RWPE1 (cell line): ENCODE results near the gene SHISA6.

Experiments used
- CTCF ChIA-PET: fragments of 350-600 bp; sonication (Branson Sonifier 250); formaldehyde crosslinking; extraction: SDS; loops from one replicate; lab custom pipeline; 2021; lab: Yijun Ruan, JAX
- POLR2A ChIA-PET: fragments of 400-600 bp; formaldehyde crosslinking; extraction: SDS; loops from one replicate; lab custom pipeline; 2020; ENCODE audit warnings: antibody characterized with exemption; ENCODE audit not compliant: low non-redundant PET; lab: Yijun Ruan, JAX
- DNase-seq: peaks from one replicate; pipeline ENCODE4 v3.0.0; 2012; ENCODE audit warnings: low spot score
- H3K27ac ChIP-seq: fragments of 450-650 bp; 2 replicates; pipeline ENCODE4 v1.5.1; 2017
- TF ChIP-seq, protein P1 (sequence below): fragments of 450-650 bp; conservative IDR thresholded peaks from 2 replicates; pipeline ENCODE4 v1.5.1; 2017; ENCODE audit warnings: low read depth, mild to moderate bottlenecking

SHISA6 gene

DNA sequence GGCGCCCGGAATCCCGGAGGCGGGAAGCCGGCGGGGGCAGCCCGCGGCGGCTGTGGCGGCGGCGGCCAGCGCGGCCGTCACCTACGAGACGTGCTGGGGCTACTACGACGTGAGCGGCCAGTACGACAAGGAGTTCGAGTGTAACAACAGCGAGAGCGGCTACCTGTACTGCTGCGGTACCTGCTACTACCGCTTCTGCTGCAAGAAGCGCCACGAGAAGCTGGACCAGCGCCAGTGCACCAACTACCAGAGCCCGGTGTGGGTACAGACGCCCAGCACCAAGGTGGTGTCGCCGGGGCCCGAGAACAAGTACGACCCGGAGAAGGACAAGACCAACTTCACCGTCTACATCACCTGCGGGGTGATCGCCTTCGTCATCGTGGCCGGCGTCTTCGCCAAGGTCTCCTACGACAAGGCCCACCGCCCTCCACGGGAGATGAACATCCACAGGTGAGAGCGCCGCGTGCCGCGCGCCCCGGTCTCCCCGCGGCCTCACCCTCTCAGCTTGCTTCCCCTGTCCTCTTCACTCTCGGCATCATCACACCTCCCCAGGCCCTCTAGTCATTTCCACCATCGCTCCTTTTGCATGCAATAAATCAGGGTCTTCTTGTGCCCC is 706 bp downstream of the SHISA6 start:
- no peak overlapping the region for H3K27ac ChIP-seq
- DNase-seq: no peak
- CTCF ChIA-PET: no interaction called here
- POLR2A ChIA-PET: no interaction called here
- TF ChIP-seq, protein P1, sequence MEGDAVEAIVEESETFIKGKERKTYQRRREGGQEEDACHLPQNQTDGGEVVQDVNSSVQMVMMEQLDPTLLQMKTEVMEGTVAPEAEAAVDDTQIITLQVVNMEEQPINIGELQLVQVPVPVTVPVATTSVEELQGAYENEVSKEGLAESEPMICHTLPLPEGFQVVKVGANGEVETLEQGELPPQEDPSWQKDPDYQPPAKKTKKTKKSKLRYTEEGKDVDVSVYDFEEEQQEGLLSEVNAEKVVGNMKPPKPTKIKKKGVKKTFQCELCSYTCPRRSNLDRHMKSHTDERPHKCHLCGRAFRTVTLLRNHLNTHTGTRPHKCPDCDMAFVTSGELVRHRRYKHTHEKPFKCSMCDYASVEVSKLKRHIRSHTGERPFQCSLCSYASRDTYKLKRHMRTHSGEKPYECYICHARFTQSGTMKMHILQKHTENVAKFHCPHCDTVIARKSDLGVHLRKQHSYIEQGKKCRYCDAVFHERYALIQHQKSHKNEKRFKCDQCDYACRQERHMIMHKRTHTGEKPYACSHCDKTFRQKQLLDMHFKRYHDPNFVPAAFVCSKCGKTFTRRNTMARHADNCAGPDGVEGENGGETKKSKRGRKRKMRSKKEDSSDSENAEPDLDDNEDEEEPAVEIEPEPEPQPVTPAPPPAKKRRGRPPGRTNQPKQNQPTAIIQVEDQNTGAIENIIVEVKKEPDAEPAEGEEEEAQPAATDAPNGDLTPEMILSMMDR: no peak

DNA sequence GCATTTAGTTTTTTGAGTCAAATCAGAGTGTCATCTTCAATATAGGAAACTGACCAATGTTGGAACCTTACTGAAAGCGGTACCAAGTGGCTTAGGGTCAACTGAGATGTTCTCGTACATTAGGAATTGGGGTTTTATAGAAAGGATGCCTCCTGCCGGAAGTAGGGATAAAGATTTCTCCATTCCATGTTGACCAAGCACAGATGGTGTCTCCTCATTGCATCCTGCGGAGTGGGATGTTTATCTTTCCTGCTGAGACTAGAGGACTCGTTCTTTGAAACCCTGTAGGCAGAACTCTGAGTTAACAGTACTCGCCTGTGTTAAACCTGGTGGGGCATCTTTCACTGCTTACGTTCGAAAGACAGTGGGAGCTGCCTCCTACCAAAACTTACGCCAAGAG is 1.4 kb downstream of the SHISA6 start:
- H3K27ac ChIP-seq: no peak overlapping the region
- ChIA-PET CTCF (no interaction called here), POLR2A (no interaction called here)
- TF ChIP-seq, protein P1: no peak
- DNase-seq: no peak

GRCh38 chr17:11244776-11245175 is 3.8 kb downstream of the SHISA6 start:
- ChIA-PET CTCF (interaction anchor here (0.6 kb wide), 1 partner anchor 365 kb away, joined by 3 read pairs; no protein-coding TSS in a partner anchor), POLR2A (no interaction called here)
- TF ChIP-seq, protein P1: no peak
- no peak overlapping the region for H3K27ac ChIP-seq
- DNase-seq: no peak

- POLR2A ChIA-PET: no interaction called here
Measured at GRCh38 chr17:11245187-11245586, 4.2 kb downstream of the SHISA6 start.

GRCh38 chr17:11245791-11246190 is 4.8 kb downstream of the SHISA6 start:
- TF ChIP-seq, protein P1: no peak
- ChIA-PET POLR2A (no interaction called here), CTCF (no interaction called here)
- no peak for DNase-seq
- no peak overlapping the region for H3K27ac ChIP-seq

More at GRCh38 chr17:11245187-11245586, 4.2 kb downstream of the SHISA6 start:
- CTCF ChIA-PET: interaction anchor here (0.6 kb wide), 1 partner anchor 365 kb away, joined by 3 read pairs; no protein-coding TSS in a partner anchor
- DNase-seq: no peak
- H3K27ac ChIP-seq: no peak overlapping the region
- TF ChIP-seq, protein P1: no peak

GRCh38 chr17:11250161-11250560 is 9.1 kb downstream of the SHISA6 start:
- DNase-seq: no peak
- ChIA-PET POLR2A (no interaction called here), CTCF (interaction anchor here (0.6 kb wide), 1 partner anchor 107 kb away, joined by 3 read pairs; no protein-coding TSS in a partner anchor)
- TF ChIP-seq, protein P1: no peak
- H3K27ac ChIP-seq: no peak overlapping the region
